ENCODE data around the gene CNOT11.
"Not testable (repeated sequence)": the region's sequence is repeated elsewhere in the genome, so short reads cannot be mapped to it uniquely, and the experiment has no call there.

The CNOT11 gene

DNA sequence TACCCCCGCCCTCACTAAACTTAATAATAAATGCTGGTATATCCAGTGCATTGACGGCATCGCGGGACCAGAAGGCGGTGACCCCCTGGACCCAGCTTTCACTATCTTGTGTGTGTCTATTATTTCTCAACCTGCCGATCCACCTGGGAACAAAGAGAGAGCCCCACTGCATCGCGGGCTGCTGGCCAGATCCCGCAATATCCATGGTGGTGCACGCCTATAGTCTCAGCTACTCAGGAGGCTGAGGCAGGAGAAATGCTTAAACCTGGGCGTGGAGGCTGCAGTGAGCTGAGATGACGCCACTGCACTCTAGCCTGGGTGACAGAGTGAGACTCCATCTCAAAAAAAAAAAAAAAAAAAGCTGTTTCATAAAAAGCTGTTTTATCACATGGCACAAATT lies 7.8 kb upstream of the CNOT11 start:
- in situ Hi-C loops (cut with MboI; ENCODE audit: low sequenced_read_pairs): not testable (repeated sequence)

DNA sequence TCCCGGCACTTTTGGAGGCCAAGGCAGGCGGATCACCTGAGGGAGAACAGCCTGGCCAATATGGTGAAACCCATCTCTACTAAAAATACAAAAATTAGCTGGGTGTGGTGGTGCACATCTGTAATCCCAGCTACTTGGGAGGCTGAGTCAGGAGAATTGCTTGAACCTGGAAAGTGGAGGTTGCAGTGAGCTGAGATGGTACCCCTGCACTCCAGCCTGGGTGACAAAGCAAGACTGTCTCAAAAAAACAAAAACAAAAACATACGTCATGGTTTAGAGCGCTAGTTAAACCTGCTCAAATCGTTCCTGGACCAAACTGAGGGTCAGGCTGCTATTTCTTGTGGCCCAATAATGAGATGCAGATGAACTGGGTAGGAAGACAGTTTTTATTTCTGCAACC lies 7.2 kb upstream of the CNOT11 start:
- in situ Hi-C loops (cut with MboI; ENCODE audit: low sequenced_read_pairs): not testable (repeated sequence)

DNA sequence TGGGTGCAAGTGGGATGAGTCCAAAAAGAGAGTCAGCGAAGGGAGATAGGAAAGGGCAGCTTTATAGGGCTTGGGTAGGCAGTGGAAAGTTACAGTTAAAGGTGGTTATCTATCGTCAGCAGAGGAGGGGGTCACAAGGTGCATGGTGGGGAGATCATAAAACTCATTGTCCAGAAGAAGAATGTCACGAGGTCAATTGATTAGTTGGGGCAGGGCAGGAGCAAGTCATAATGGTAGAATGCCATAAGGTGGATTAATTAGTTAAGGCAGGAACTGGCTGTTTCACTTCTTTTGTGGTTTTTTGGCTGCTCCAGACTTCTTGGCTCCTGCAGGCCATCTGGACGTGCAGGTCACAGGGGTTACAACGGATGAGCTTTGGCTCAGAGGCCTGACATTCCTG lies 3.9 kb upstream of the CNOT11 start:
- in situ Hi-C loops (cut with MboI; ENCODE audit: low sequenced_read_pairs): not testable (repeated sequence)

DNA sequence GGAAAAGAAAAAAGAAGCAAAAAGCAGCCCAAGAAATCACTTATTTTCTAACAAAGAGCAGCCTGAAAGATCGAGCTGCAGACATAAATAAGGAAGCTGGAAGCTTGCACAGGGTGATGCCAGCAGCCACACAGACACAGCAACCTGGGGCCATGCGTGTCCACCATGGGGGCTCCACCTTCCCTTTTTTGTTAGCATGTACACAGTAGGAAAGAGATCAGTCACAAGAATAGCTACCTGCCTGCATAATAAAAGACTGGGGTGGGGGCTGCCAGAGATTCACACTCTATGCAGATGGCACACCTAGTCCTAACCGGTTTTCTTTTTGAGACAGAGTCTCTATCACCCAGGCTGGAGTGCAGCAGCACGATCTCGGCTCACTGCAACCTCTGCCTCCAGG lies 2.9 kb upstream of the CNOT11 start:
- in situ Hi-C loops (cut with MboI; ENCODE audit: low sequenced_read_pairs): no loop called here

DNA sequence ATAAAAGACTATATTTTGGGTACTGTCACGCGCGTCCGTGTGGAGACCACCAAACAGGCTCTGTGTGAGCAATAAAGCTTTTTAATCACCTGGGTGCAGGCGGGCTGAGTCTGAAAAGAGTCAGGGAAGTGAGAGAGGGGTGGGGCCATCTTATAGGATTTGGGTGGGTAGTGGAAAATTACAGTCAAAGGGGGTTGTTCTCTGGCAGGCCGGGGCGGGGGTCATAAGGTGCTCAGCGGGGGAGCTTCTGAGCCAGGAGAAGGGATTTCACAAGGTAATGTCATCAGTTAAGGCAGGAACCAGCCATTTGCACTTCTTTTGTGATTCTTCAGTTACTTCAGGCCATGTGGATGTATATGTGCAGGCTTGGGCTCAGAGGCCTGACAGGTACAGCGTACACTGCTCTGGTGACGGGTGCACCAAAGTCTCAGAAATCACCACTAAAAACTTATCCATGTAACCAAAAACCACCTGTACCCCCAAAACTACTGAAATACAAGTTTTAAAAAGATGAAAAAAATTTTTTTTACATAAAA lies 1.4 kb upstream of the CNOT11 start:
- in situ Hi-C loops (cut with MboI; ENCODE audit: low sequenced_read_pairs): not testable (repeated sequence)

DNA sequence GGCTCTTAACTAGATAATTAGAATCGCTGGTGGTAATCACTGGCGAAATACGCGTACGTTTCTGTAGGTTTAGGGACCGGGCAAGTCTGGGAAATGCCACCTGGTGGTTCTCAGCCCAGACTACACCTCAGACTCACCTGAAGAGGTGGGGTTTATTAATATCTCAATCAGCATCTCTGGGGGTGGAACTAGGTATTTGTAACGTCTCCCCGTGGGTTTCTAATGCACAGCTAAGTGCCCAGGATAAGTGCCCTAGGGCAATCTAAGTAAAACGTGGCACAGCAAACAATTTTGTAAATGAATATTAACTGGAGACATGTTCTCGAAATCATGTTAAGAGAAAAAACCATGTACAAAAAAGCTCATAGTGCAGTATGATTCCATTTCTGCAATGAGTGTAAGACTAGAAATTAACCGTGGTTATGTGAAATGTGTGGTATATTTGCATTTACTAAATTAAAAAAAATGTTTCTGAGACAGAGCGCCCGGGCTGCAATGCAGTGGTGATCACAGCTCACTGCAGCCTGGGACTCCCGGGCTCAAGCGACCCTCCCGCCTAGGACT lies 760 bp upstream of the CNOT11 start:
- in situ Hi-C loops (cut with MboI; ENCODE audit: low sequenced_read_pairs): no loop called here

DNA sequence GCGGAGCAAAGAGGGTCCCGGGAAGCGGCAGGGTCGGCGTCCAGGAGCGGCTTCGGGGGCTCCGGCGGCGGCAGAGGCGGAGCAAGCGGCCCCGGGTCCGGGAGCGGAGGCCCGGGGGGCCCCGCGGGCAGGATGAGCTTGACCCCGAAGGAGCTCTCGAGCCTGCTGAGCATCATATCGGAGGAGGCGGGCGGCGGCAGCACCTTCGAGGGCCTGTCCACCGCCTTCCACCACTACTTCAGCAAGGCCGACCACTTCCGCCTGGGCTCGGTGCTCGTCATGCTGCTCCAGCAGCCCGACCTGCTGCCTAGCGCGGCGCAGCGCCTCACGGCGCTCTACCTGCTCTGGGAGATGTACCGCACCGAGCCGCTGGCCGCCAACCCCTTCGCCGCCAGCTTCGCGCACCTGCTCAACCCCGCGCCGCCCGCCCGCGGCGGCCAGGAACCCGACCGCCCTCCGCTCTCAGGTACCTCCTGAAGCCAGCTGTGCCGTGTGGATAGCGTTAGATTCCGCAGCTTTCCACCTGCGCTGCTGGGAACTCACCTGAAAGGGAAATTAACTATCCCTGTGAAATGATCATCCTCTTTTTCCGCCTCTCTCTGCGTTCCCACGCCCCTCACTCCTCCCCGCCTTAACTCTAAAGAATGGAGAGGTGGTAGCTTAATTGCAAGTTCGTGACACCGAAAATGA lies 472 bp downstream of the CNOT11 start:
- in situ Hi-C loops (cut with MboI; ENCODE audit: low sequenced_read_pairs): no loop called here

DNA sequence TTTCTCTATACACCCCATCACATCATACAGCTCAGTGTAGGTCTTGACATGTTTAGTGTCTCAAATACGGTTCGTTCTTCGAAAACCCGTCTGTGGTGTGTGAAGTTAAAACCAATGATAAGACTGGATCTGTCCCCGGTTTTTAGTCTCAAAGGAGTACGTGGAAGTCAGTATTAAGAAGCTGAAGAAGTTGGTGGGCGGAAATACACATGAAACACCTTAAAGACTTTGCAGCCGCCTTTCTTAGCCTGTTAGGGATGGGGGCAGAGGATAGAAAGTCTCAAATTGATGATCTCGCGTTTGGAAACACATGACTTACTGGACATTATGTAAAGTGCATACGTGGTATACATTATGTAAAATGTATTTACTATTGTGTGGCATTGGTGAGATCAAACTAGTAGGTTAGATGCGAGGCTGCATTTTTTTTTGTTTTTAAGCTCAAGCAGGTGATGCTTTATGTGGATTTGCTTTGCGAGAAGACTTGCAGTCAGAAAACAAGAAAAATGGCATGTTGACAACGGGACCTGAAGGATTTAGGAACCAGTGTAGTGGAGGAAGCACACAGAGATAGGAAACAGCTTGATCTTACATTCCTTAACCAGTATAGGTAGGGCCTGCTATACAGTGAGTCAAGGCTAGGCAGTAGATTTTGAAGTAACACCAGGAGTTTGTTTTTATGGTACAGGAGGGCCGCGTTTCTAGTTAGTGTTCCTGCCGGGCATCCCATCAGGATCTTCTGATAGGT lies 1.2 kb downstream of the CNOT11 start:
- in situ Hi-C loops (cut with MboI; ENCODE audit: low sequenced_read_pairs): no loop called here

DNA sequence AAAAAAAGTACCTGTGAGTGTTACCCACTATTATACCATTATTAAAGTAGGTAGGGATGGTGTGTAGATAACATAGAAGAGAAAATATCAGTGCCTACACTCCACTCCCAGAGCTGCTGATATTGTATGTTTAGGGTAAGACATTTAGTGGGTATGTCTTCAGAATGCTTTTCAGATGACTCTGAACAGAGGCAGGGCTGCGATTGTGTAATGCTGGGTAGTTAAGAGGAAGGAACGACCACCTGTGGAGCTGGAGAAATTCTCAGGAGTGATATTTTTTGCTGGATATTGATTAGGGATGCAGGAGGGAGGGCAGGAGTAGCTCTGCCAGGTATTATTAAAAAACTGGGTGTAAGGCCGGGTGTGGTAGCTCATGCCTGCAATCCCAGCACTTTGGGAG lies 2.8 kb downstream of the CNOT11 start:
- in situ Hi-C loops (cut with MboI; ENCODE audit: low sequenced_read_pairs): no loop called here

DNA sequence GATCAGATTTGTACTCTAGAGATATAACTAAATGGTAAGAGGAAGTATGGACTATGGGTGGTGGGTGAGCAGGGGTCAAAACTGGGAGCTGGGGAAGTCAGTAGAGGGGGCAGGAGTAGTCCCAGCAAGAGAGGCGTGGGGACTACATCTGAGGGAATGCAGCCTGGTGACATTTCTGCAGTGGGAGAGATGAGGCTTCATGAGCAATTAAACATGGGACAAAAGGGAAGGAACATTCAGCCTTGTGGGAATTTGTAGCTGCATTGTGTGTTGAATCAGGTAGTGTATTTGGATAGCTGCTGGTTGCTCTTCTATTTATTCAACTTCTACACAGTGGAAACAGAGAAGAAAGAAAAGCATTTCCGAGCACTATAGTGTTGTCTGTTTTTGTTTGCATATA lies 3.6 kb downstream of the CNOT11 start:
- in situ Hi-C loops (cut with MboI; ENCODE audit: low sequenced_read_pairs): no loop called here

DNA sequence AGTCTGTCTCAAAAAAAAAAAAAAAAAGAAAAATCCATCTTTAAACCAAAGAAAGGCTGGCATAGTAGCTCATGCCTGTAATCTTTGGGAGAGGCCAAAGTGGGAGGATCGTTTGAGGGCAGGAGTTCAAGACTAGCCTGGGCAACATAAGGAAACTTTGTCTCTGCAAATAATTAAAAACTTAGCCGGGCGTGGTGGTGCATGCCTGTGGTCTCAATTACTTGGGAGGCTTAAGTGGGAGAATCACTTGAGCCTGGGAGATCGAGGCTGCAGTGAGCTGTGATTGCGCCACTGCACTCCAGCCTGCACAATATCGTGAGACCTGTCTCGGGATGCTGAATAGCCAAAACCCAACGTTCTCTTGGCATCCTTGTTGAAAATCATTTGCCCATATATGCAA lies 6.1 kb downstream of the CNOT11 start:
- in situ Hi-C loops (cut with MboI; ENCODE audit: low sequenced_read_pairs): no loop called here

DNA sequence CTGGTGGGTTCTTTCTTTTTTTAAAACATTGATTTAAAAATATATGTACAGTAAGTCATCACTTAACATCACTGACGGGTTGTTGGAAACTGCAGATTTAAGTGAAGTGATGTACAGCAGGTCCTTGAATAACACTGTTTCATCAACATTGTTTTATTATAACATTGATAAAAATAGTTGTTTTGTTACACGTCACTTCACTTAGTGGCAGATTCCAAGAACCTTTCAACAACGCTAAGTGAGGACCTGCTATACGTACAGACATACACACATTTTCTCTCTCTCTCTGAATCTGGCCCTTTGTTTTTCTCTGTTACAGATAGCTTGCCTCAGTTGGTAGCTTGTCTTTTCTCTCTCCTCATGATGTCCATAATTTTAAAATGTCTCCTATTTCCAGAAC lies 9.5 kb downstream of the CNOT11 start:
- in situ Hi-C loops (cut with MboI; ENCODE audit: low sequenced_read_pairs): no loop called here

DNA sequence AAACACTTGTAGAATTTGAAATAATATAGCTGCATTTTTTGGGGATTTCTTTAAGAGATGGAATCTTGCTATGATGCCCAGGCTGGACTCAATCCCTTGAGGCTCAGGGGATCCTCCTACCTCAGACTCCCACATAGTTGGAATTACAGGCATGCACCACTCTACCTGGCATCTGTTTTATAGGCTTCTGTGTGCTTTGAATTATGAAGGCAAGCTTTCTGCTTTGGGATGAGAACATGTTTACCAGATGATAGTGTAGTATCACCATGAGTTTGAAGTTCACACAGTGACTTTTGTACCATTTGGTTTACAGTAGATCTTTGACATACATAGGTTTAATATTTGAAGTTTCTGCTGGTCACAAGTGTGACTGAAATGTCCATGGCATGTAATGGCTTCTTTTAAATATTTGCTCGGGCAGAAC lies 10.7 kb downstream of the CNOT11 start:
- in situ Hi-C loops (cut with MboI; ENCODE audit: low sequenced_read_pairs): no loop called here

DNA sequence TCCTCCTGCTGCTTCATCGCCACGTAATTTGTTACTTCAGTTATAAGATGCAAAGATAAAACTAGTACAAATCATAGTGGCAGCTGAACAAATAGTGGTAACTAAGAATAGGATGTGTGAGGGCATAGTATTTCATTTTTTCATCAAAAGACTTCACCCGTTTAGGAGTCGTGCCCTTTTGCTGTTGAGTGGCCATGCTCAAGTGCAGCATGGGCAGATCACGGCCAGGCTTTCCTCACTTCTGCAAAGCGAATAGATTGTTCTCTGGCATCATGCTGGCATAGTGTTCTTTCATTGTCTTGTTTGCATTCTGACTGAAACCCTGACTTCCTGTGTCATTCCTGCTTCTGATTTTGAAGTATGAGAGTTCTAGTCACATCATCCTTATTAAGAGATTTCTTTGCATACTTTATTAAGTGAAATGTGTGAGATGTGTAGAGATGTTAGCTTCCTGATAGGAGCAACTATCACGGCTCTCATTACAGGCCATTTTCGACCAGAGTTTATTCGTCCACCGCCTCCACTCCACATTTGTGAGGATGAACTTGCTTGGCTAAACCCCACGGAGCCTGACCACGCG lies 11.8 kb downstream of the CNOT11 start:
- in situ Hi-C loops (cut with MboI; ENCODE audit: low sequenced_read_pairs): no loop called here

DNA sequence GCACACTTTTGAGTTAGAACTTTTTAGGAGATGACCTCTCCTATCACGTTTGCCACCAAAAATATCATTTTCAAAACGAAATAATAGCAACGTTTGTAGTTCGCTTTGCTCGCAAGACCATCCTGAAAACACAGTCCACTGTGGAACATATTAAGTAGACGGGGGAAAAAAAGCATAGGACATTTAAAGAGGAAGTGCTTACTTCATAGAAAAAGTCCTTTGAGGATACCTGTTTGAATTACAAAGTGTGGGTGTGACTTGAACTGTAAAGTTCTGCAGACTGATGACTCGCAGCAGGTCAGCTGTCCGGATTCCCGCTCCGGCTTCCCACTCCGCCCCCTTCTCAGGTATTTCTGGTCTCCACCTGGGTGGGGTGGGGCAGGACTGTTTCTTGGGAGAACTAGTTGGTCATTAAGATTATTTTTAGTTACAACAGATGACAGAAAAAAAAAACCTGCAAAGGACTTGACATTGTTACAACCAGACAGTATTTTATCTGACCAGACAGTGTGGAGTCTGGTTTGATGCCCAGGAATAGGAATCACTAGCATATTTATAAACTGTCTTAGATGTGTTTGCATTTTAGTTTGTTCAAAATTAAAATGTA lies 13.3 kb downstream of the CNOT11 start:
- in situ Hi-C loops (cut with MboI; ENCODE audit: low sequenced_read_pairs): no loop called here

DNA sequence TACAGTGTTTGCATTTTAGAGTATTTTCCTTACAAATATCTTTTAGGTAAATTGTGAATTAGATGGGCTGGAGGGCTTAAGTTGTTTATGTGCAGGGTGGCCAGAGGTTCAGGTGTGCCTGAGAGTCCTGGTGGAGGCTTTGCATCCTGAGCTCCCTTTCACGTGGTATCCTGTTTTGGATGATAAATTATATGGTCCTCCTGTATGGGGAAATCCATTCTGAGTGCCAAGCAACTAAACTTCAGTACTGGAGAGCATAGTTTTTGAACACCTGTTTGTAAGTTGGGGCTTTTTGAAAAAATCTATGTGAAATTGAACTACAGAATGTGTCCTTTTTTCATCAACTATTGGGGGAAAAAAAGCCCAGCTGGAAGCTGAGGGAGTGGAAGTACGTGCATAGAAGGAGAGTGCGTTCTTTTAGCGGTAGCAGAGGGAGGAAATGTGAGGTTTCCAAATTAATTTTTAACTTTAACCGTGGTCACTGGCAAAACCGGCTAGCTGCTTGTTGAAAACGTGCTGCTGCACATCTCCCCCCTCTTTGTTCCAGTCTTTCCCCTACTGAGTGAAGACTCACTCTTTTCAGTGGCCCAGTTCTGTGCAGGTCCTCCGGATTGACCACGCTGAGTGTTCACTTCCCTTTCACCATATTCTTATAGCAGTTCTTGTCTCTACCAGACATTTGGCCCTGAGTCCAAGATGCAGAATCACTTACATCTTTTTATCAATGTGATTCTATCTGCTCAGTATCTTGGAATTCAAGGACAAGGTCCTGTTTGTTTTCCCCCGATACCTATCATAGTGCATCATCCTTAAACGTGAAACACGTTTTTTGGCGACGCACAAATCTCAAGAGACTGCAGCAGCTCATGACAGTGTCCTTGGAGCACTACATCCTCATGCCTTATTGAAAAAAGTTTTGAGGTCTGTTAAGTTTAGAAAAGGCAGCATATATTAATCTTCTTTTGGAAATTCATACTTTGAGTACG lies 15.3 kb downstream of the CNOT11 start:
- in situ Hi-C loops (cut with MboI; ENCODE audit: low sequenced_read_pairs): no loop called here

DNA sequence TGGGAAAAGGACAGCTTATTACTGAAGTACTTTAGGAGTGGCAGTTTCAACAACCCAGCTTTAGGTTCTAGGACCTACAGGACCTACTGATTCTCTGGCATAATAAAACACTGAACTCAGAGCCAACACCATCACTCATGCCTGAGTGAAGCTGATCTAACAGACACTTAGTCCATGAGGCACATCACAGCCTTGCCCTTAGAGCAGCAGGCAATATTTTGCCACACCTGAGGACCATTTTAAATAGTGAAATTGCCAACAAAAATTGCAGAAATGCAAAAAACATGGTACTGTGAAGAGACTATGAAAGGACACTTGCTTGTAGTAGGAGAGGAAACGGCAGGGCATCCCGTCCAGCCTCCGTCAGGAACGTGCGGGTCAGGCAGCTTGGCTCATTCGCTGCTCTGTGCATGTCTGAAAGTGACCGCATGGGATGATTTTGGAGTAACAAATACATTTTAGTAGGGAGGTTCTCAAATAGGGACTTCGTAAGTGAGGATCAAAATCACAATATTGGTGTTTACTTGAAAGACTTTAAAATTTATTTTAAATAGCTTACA lies 18.1 kb downstream of the CNOT11 start:
- in situ Hi-C loops (cut with MboI; ENCODE audit: low sequenced_read_pairs): no loop called here

DNA sequence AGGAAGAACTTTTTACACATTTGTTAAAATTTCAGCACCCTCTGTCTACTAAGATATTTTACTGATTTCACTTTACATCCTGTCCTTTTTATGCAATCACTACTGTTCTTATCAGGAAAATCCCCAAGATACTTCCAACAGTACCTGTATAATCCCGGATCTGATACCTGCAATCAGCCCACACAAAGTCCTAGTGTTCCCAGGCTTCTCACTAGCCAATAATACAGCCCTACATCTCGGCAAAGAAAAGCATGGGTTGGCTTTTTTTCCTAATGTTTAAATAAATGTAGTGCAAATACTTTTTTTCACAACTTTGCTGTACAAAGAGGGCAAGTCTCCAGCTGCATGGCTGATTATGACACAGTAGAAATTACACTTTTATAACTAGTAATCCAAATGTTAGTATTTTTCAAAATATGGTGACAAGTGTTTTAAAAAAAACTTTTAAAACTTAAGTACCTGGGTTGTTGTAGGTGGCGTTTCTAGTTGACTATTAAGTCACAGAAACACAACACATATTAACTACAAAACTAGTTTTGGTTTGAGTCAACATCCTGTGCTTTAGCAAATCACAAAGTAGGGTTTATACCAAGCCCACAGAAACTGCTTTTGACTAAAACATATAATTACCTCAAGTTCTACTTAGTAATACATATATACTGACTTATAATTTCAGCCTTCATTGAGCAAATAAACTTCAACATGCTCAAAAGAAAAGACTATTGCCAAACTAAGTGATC lies 19.5 kb downstream of the CNOT11 start:
- in situ Hi-C loops (cut with MboI; ENCODE audit: low sequenced_read_pairs): no loop called here

DNA sequence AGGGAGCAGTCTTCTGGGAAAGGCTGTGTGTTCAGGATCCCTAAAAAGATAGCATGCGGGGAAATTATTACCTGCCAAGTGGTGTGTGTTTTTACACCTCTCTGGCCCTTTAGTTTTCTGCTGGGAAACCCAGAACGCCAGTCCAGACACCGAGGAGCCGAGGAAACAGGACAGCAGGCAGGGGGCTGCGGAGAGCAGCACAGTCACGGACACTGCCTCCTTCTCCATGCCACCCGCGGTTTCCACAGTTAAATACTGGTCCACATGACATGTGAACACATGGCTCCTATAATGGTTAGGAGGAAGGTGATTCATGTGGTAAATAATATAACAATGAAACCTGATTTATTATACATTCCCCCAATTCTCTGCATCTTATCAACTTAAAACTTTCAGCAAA lies 20.4 kb downstream of the CNOT11 start:
- in situ Hi-C loops (cut with MboI; ENCODE audit: low sequenced_read_pairs): no loop called here

All from HL-60/S4 treated with retinoic acid at 250 ng/mL for 4 days and 3 days (cell line).